Vagina (tissue), 2 donors: Measurements from ENCODE around the gene MCL1. TPM values are rescaled to one million over a fixed set of nuclear protein-coding genes. Genes with fewer than 3 reads are reported as not detected.
A peak's percentile ranks its signal among the peaks of the same experiment; 100 is the strongest.

Experiments
- DNase-seq, 2 donors: peaks; one replicate each; pipeline ENCODE4 v3.0.0-alpha.2; 2017; ENCODE audit errors: extremely low spot score in 2 of 2
- H3K27ac ChIP-seq: fragments of 200-600 bp; sonication (generic); one replicate; pipeline ENCODE4 v1.5.1; 2019
- H3K27me3 ChIP-seq: fragments of 200-600 bp; sonication (generic); one replicate; pipeline ENCODE4 v1.5.1; 2019
- H3K36me3 ChIP-seq, 2 donors: fragments of 200-600 bp; sonication (generic); one replicate each; pipeline ENCODE4 v1.5.1; 2017 to 2019
- H3K4me1 ChIP-seq: fragments of 200-600 bp; sonication (generic); one replicate; pipeline ENCODE4 v1.5.1; 2019
- H3K4me3 ChIP-seq, 2 donors: fragments of 200-600 bp; sonication (generic); 1 replicate in 1 of 2; 2 replicates in 1 of 2; pipeline ENCODE4 v1.5.1; 2016 to 2019
- H3K9me3 ChIP-seq: fragments of 200-600 bp; sonication (generic); one replicate; pipeline ENCODE4 v1.5.1; 2019
- CTCF ChIP-seq, 3 experiments: fragments of 450-650 bp in 2 of 3; fragments of 200-600 bp in 1 of 3; sonication (generic) in 1 of 3; IDR thresholded peaks; one replicate each; pipeline ENCODE4 v1.5.1; 2017 to 2019; ENCODE audit warnings: antibody characterized with exemption in 3 of 3, mild to moderate bottlenecking in 2 of 3, moderate library complexity in 2 of 3
- POLR2A ChIP-seq, 2 donors: fragments of 450-650 bp; IDR thresholded peaks; one replicate each; pipeline ENCODE4 v1.6.1; 2017; ENCODE audit warnings: antibody characterized with exemption in 2 of 2, mild to moderate bottlenecking in 2 of 2, moderate library complexity in 2 of 2
- POLR2AphosphoS5 ChIP-seq, 2 donors: sonication (generic); formaldehyde crosslinking; IDR thresholded peaks; one replicate each; pipeline ENCODE4 v1.9.0; 2017; ENCODE audit warnings: antibody characterized with exemption in 2 of 2, mild to moderate bottlenecking in 2 of 2, low read depth in 1 of 2; ENCODE audit not compliant: insufficient read depth in 1 of 2
- intact Hi-C: fragments of 100-400 bp; cut with DNase I; formaldehyde crosslinking; loops from one replicate; pipeline ENCODE4 v1.15.1; 2023
- total RNA-seq: library from RNA; depleted of rRNA; stranded (reverse); fragments of >200 nt; gene quantifications from one replicate; pipeline ENCODE4 v1.2.3, GENCODE V29; 2016

MCL1 gene
- total RNA-seq, 1 donor from 2014 or later = 181 TPM

- Histone ChIP-seq H3K9me3 (no peaks in the 10 kb centered on the region), H3K27me3 (no peaks in the 10 kb centered on the region), H3K4me3 (peak overlapping the region; percentile 86 to 99), H3K27ac (peak overlapping the region; percentile 100), H3K4me1 (peaks cover 21% of the 10 kb centered on the region), H3K36me3 (peaks cover 0 to 32% of the 10 kb centered on the region in 2 donors)
- TF ChIP-seq POLR2A (IDR thresholded peaks at IDR 0.05) = peak in 1 of 2 donors; percentile 2
- TF ChIP-seq POLR2AphosphoS5 (IDR thresholded peaks at IDR 0.05; ENCODE audit: insufficient read depth in 1 of 2, low read depth in 1 of 2) = no peak
- no peak for DNase-seq
- intact Hi-C loops = loop anchor here (5.0 kb wide), 1 partner anchor 37 kb away; no protein-coding TSS in a partner anchor
Observed at GRCh38 chr1:150579945-150580642, 684 bp upstream of the MCL1 start.

- intact Hi-C loops = loop anchor here (5.0 kb wide), 1 partner anchor 39 kb away; no protein-coding TSS in a partner anchor
- DNase-seq = no peak
- Histone ChIP-seq H3K36me3 (peaks cover 4 to 48% of the 10 kb centered on the region in 2 donors), H3K4me1 (peaks cover 37% of the 10 kb centered on the region), H3K27ac (peak overlapping the region; percentile 100), H3K4me3 (peak overlapping the region; percentile 86 to 99), H3K27me3 (no peaks in the 10 kb centered on the region), H3K9me3 (no peaks in the 10 kb centered on the region)
- TF ChIP-seq POLR2A (IDR thresholded peaks at IDR 0.05) (peak in 1 of 2 donors; percentile 37), POLR2AphosphoS5 (IDR thresholded peaks at IDR 0.05; ENCODE audit: insufficient read depth in 1 of 2, low read depth in 1 of 2) (peak; percentile 66 to 90), CTCF (IDR thresholded peaks at IDR 0.05) (no peak)
Observed at GRCh38 chr1:150578272-150579109, 919 bp downstream of the MCL1 start.

- Histone ChIP-seq H3K27ac (peak overlapping the region; percentile 100), H3K4me3 (peak overlapping the region; percentile 86 to 99), H3K4me1 (peaks cover 45% of the 10 kb centered on the region), H3K36me3 (peaks cover 4 to 56% of the 10 kb centered on the region in 2 donors), H3K9me3 (no peaks in the 10 kb centered on the region), H3K27me3 (no peaks in the 10 kb centered on the region)
- intact Hi-C loops = loop anchor here (5.0 kb wide), 1 partner anchor 40 kb away; no protein-coding TSS in a partner anchor
- no peak for DNase-seq
- TF ChIP-seq POLR2AphosphoS5 (IDR thresholded peaks at IDR 0.05; ENCODE audit: insufficient read depth in 1 of 2, low read depth in 1 of 2) (no peak), POLR2A (IDR thresholded peaks at IDR 0.05) (peak in 1 of 2 donors; percentile 28), CTCF (IDR thresholded peaks at IDR 0.05) (no peak)
Observed at GRCh38 chr1:150577557-150578271, 1.7 kb downstream of the MCL1 start.

- Histone ChIP-seq H3K4me1 (peaks cover 52% of the 10 kb centered on the region), H3K27me3 (no peaks in the 10 kb centered on the region), H3K4me3 (peak overlapping the region; percentile 86 to 99), H3K36me3 (peaks cover 4 to 64% of the 10 kb centered on the region in 2 donors), H3K27ac (peak overlapping the region; percentile 100), H3K9me3 (no peaks in the 10 kb centered on the region)
- DNase-seq = no peak
- intact Hi-C loops = loop anchor here (5.0 kb wide), 1 partner anchor 40 kb away; no protein-coding TSS in a partner anchor
- TF ChIP-seq POLR2A (IDR thresholded peaks at IDR 0.05) = no peak
- no peak for TF ChIP-seq CTCF (IDR thresholded peaks at IDR 0.05)
- TF ChIP-seq POLR2AphosphoS5 (IDR thresholded peaks at IDR 0.05; ENCODE audit: insufficient read depth in 1 of 2, low read depth in 1 of 2) = peak in 1 of 2 donors; percentile 38
Observed at GRCh38 chr1:150576794-150577556, 2.4 kb downstream of the MCL1 start.
